ENCODE results near the gene ATG7.

The ATG7 gene

GRCh38 chr3:11601446-11602238 lies 329.4 kb downstream of the ATG7 start:
- DNase-seq: no peak

- DNase-seq: no peak
These were observed 330.1 kb downstream of the ATG7 start for GRCh38 chr3:11602239-11602840.

DNA sequence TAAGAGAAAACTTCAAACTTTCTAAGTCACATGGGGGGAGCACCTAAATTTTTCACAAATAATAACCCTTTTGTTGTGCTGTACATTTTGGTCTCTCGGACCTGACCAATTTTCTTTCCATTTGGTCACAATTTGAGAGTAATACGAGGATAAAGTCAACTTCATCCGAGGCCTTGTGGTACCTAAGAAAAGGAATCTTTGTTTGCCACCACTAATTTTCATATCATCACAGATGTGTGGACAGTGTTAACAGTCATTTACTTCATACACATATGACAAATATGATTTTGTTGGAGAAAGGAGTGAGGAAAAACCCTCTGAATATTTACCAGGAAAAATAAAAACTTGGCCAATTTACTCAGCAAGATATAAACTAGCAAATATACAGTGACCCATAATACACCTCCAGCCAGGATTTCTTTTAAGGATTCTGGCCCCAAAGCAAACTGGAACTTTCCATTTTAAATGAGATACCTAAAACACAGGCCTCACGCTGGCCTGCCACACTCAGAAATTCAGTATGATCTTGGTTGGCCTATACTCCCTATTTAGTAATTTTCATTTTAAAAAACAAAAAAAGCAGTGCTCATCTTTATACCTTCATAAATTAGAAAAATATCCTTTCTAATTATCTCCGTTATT lies 330.8 kb downstream of the ATG7 start:
- DNase-seq: no peak

GRCh38 chr3:11603628-11604027 lies 331.4 kb downstream of the ATG7 start:
- no peak for DNase-seq

- DNase-seq: no peak
These were observed 332.1 kb downstream of the ATG7 start for GRCh38 chr3:11604139-11604892.

DNA sequence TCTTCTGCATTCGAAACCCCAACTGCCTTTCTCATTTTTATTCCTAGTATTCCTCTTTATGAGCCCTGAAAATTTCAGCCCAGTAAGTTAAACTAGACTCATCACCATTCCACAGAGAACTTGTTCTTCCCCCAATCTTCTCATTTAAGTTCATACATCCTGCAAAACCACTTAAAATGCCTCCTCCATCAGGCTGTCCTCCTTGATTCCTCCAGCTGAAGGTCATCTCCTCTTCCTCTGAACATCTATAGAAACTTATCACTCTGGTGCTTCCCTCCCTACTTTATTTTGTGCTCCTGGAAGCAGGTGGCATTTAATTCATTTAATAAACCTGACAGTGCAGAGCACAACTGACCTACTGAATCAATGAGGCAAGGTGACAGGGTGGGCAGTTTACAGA lies 333.2 kb downstream of the ATG7 start:
- DNase-seq: no peak

- DNase-seq: no peak
These were observed 334.0 kb downstream of the ATG7 start for GRCh38 chr3:11606090-11606784.

GRCh38 chr3:11606865-11607440 lies 334.8 kb downstream of the ATG7 start:
- no peak for DNase-seq

All from T1000 (cell line).